H9 (cell line): Measurements from ENCODE around the gene SMNDC1. TPM values are rescaled to one million over a fixed set of nuclear protein-coding genes. Genes with fewer than 3 reads are reported as not detected.

Source experiments
- DNase-seq: peaks from one replicate; pipeline ENCODE4 v3.0.0-alpha.2; 2017
- H2AFZ ChIP-seq: one replicate; pipeline ENCODE4 v1.6.1; 2013; ENCODE audit warnings: mild to moderate bottlenecking, low read length, control low read depth, moderate library complexity
- H2AK5ac ChIP-seq: 2 replicates; pipeline ENCODE4 v1.6.1; 2013; ENCODE audit warnings: low read length, control low read depth, mixed read lengths; ENCODE audit not compliant: insufficient read length
- H2BK120ac ChIP-seq: one replicate; pipeline ENCODE4 v1.6.1; 2013; ENCODE audit warnings: low read depth, mild to moderate bottlenecking, low read length, control low read depth, inconsistent platforms; ENCODE audit not compliant: poor library complexity, severe bottlenecking
- H2BK12ac ChIP-seq: 2 replicates; pipeline ENCODE4 v1.6.1; 2013; ENCODE audit warnings: low read length, control low read depth, mixed read lengths, low read depth; ENCODE audit not compliant: insufficient read length
- H2BK15ac ChIP-seq: 2 replicates; pipeline ENCODE4 v1.6.1; 2013; ENCODE audit warnings: low read depth, low read length, control low read depth
- H2BK20ac ChIP-seq: one replicate; pipeline ENCODE4 v1.6.1; 2013; ENCODE audit warnings: low read depth, mild to moderate bottlenecking, low read length, control low read depth, inconsistent platforms; ENCODE audit not compliant: poor library complexity, severe bottlenecking
- H2BK5ac ChIP-seq: 2 replicates; pipeline ENCODE4 v1.6.1; 2013; ENCODE audit warnings: low read length, control low read depth, mixed read lengths; ENCODE audit not compliant: insufficient read length
- H3K14ac ChIP-seq: 2 replicates; pipeline ENCODE4 v1.6.1; 2013; ENCODE audit warnings: low read length, control low read depth; ENCODE audit not compliant: insufficient read depth
- H3K18ac ChIP-seq: 2 replicates; pipeline ENCODE4 v1.6.1; 2013; ENCODE audit warnings: low read depth, mild to moderate bottlenecking, mixed read lengths, low read length, control low read depth; ENCODE audit not compliant: insufficient read length
- H3K23ac ChIP-seq: 2 replicates; pipeline ENCODE4 v1.6.1; 2013; ENCODE audit warnings: low read length, control low read depth, mixed read lengths, low read depth; ENCODE audit not compliant: insufficient read length
- H3K23me2 ChIP-seq: 2 replicates; pipeline ENCODE4 v1.6.1; 2013; ENCODE audit warnings: low read depth, mild to moderate bottlenecking, mixed read lengths, low read length, control low read depth; ENCODE audit not compliant: insufficient read length, poor library complexity, severe bottlenecking
- H3K27ac ChIP-seq: 2 replicates; pipeline ENCODE4 v1.5.1; 2013; ENCODE audit warnings: low read length, control low read depth, mixed read lengths, low read depth; ENCODE audit not compliant: insufficient read length
- H3K27me3 ChIP-seq: 2 replicates; pipeline ENCODE4 v1.6.1; 2013; ENCODE audit warnings: low read length, control low read depth, inconsistent platforms; ENCODE audit not compliant: insufficient read depth
- H3K4ac ChIP-seq: 2 replicates; pipeline ENCODE4 v1.6.1; 2013; ENCODE audit warnings: low read depth, mild to moderate bottlenecking, control low read depth, inconsistent platforms, low read length, moderate library complexity
- H3K4me1 ChIP-seq: 2 replicates; pipeline ENCODE4 v1.6.1; 2013; ENCODE audit warnings: low read length, control low read depth, inconsistent platforms; ENCODE audit not compliant: insufficient read depth
- H3K4me2 ChIP-seq: 2 replicates; pipeline ENCODE4 v1.6.1; 2013; ENCODE audit warnings: low read length, control low read depth, mixed read lengths; ENCODE audit not compliant: insufficient read length, insufficient read depth
- H3K56ac ChIP-seq: 2 replicates; pipeline ENCODE4 v1.6.1; 2013; ENCODE audit warnings: low read depth, mild to moderate bottlenecking, mixed read lengths, low read length, control low read depth; ENCODE audit not compliant: insufficient read length
- H3K79me1 ChIP-seq: 2 replicates; pipeline ENCODE4 v1.6.1; 2013; ENCODE audit warnings: low read depth, mild to moderate bottlenecking, moderate library complexity, low read length, control low read depth, inconsistent platforms; ENCODE audit not compliant: insufficient read depth, poor library complexity, severe bottlenecking
- H3K79me2 ChIP-seq: 2 replicates; pipeline ENCODE4 v1.6.1; 2013; ENCODE audit warnings: low read length, control low read depth, inconsistent platforms; ENCODE audit not compliant: insufficient read depth
- H3K9ac ChIP-seq: 2 replicates; pipeline ENCODE4 v1.6.1; 2013; ENCODE audit warnings: low read length, control low read depth, mixed read lengths; ENCODE audit not compliant: insufficient read length; ENCODE audit errors: extremely low read depth
- H3K9me3 ChIP-seq: one replicate; pipeline ENCODE4 v1.6.1; 2013; ENCODE audit warnings: low read depth, low read length, inconsistent platforms; ENCODE audit not compliant: control insufficient read depth
- H3T11ph ChIP-seq: one replicate; pipeline ENCODE4 v1.6.1; 2013; ENCODE audit warnings: mild to moderate bottlenecking, low read length, control low read depth, inconsistent platforms
- H4K20me1 ChIP-seq: one replicate; pipeline ENCODE4 v1.6.1; 2013; ENCODE audit not compliant: control insufficient read depth, insufficient read length, insufficient read depth
- H4K5ac ChIP-seq: 2 replicates; pipeline ENCODE4 v1.6.1; 2013; ENCODE audit warnings: low read depth, mild to moderate bottlenecking, mixed read lengths, low read length, control low read depth; ENCODE audit not compliant: insufficient read length
- H4K8ac ChIP-seq: replicated peaks from 2 replicates; pipeline ENCODE4 v1.6.1; 2013; ENCODE audit warnings: low read length, control low read depth, mixed read lengths, low read depth; ENCODE audit not compliant: insufficient read length
- H4K91ac ChIP-seq: 2 replicates; pipeline ENCODE4 v1.6.1; 2013; ENCODE audit warnings: low read depth, mild to moderate bottlenecking, moderate library complexity, mixed read lengths, low read length, control low read depth; ENCODE audit not compliant: insufficient read length
- H3K27ac Mint-ChIP-seq, 3 experiments: 2 replicates in 2 of 3; 3 replicates in 1 of 3; pipeline ENCODE4 v1.8.0; 2020 to 2021; ENCODE audit warnings: mixed read lengths in 3 of 3, mild to moderate bottlenecking in 1 of 3, moderate library complexity in 1 of 3
- H3K27me3 Mint-ChIP-seq: 2 replicates; pipeline ENCODE4 v1.8.0; 2021; ENCODE audit warnings: low read depth, mild to moderate bottlenecking, moderate library complexity, mixed read lengths
- H3K36me3 Mint-ChIP-seq, 3 experiments: 2 replicates in 2 of 3; 3 replicates in 1 of 3; pipeline ENCODE4 v1.8.0; 2020 to 2021; ENCODE audit warnings: low read depth in 3 of 3, mixed read lengths in 3 of 3; ENCODE audit not compliant: insufficient read depth in 1 of 3
- H3K4me1 Mint-ChIP-seq, 2 experiments: 2 replicates each; pipeline ENCODE4 v1.8.0; 2020; ENCODE audit warnings: mixed read lengths in 2 of 2
- H3K4me3 Mint-ChIP-seq, 2 experiments: 2 replicates in 1 of 2; 3 replicates in 1 of 2; pipeline ENCODE4 v1.8.0; 2020 to 2021; ENCODE audit warnings: mild to moderate bottlenecking in 2 of 2, mixed read lengths in 2 of 2, moderate library complexity in 1 of 2
- H3K9me3 Mint-ChIP-seq, 2 experiments: 2 replicates in 1 of 2; 3 replicates in 1 of 2; pipeline ENCODE4 v1.8.0; 2020; ENCODE audit warnings: mild to moderate bottlenecking in 2 of 2, mixed read lengths in 2 of 2, moderate library complexity in 1 of 2
- total RNA-seq: library from RNA; stranded (reverse); gene quantifications from 2 replicates; pipeline ENCODE4 v1.2.1, GENCODE V29; 2021
- TF ChIP-seq, protein P1 (sequence below): fragments of 200-600 bp; sonication (generic); conservative IDR thresholded peaks from 3 replicates; pipeline ENCODE4 v1.8.0; 2021; ENCODE audit warnings: antibody characterized with exemption, mild to moderate bottlenecking

SMNDC1 gene
- total RNA-seq, 1 experiment from 2014 or later = 55.7 TPM

DNA sequence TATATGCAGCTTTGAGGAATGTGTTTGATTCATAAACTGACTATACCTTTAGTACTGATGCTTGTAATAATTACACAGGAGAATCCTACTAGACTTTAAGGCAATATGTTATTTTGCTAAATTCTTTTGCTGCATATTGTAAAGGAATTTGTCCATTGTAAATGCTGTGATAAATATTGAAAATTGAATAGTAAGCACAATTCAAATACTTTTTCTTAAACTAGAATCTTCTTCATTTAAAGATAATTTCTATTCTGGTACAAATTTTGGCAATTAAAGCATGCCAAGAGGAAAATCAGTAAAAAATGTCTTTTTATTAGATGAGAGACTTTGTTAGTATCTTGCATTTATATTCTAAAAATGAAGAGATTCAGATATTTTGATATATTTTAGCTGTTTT, 45.4 kb downstream of the SMNDC1 start:
- H3K27ac Mint-ChIP-seq = no peak overlapping the region
- Histone ChIP-seq H3K27me3 (no peaks in the 10 kb centered on the region), H4K5ac (no peak overlapping the region)

More for the DNA sequence above, 45.4 kb downstream of the SMNDC1 start:
- no peak overlapping the region for H2BK15ac ChIP-seq
- no peaks in the 10 kb centered on the region for H3K27me3 Mint-ChIP-seq
- no peak overlapping the region for H3T11ph ChIP-seq
- H4K8ac ChIP-seq = no peak overlapping the region
- H3K4me2 ChIP-seq = no peak overlapping the region
- H3K79me2 ChIP-seq = no peaks in the 10 kb centered on the region
- no peaks in the 10 kb centered on the region for H3K79me1 ChIP-seq
- H3K4me1 ChIP-seq = no peaks in the 10 kb centered on the region
- no peak overlapping the region for H3K4ac ChIP-seq
- H3K27ac ChIP-seq = no peak overlapping the region
- no peaks in the 10 kb centered on the region for H3K4me1 Mint-ChIP-seq
- H3K56ac ChIP-seq = no peak overlapping the region
- no peaks in the 10 kb centered on the region for H3K9me3 ChIP-seq
- H3K23me2 ChIP-seq = no peaks in the 10 kb centered on the region
- DNase-seq = no peak
- H2BK12ac ChIP-seq = no peak overlapping the region
- no peak overlapping the region for H3K4me3 Mint-ChIP-seq
- no peak overlapping the region for H2AK5ac ChIP-seq
- peaks cover 7 to 9% (median 7%) of the 10 kb centered on the region in 3 experiments; a peak in 6 of 7 replicates for H3K36me3 Mint-ChIP-seq
- H2BK20ac ChIP-seq = no peak overlapping the region
- H4K20me1 ChIP-seq = no peaks in the 10 kb centered on the region
- no peak overlapping the region for H3K9ac ChIP-seq
- no peak overlapping the region for H2BK5ac ChIP-seq
- no peak overlapping the region for H4K91ac ChIP-seq
- no peak overlapping the region for H2AFZ ChIP-seq
- no peak overlapping the region for H3K18ac ChIP-seq
- H2BK120ac ChIP-seq = no peak overlapping the region
- H3K23ac ChIP-seq = no peak overlapping the region
- no peak overlapping the region for H3K14ac ChIP-seq
- H3K9me3 Mint-ChIP-seq = peaks cover 4 to 7% of the 10 kb centered on the region in 2 experiments; a peak in 3 of 5 replicates
- TF ChIP-seq, protein P1, sequence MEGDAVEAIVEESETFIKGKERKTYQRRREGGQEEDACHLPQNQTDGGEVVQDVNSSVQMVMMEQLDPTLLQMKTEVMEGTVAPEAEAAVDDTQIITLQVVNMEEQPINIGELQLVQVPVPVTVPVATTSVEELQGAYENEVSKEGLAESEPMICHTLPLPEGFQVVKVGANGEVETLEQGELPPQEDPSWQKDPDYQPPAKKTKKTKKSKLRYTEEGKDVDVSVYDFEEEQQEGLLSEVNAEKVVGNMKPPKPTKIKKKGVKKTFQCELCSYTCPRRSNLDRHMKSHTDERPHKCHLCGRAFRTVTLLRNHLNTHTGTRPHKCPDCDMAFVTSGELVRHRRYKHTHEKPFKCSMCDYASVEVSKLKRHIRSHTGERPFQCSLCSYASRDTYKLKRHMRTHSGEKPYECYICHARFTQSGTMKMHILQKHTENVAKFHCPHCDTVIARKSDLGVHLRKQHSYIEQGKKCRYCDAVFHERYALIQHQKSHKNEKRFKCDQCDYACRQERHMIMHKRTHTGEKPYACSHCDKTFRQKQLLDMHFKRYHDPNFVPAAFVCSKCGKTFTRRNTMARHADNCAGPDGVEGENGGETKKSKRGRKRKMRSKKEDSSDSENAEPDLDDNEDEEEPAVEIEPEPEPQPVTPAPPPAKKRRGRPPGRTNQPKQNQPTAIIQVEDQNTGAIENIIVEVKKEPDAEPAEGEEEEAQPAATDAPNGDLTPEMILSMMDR = no peak
